ENCODE data around the gene LDB1.
A peak's percentile ranks its signal among the peaks of the same experiment; 100 is the strongest.

LDB1 gene

DNA sequence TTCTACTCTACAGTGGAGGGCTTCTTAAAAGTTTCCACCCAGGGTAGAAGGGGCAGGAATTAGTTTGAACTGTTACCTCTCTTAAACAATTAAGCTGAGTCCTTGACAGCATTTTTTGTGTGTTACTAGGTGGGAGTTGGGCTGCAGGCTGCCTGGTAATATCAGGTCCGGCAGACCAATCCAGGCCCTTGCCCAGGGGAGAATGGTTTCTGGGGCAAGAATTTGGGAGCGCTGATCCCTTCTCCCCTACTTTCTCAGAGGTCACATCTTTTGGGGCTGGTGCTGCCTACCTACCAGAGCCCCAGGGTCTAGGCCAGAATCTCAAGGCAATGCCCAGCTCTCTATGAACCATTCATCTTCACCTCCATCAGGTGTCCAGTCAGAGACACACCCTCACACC, 14.2 kb upstream of the LDB1 start:
- no peak for DNase-seq

DNA sequence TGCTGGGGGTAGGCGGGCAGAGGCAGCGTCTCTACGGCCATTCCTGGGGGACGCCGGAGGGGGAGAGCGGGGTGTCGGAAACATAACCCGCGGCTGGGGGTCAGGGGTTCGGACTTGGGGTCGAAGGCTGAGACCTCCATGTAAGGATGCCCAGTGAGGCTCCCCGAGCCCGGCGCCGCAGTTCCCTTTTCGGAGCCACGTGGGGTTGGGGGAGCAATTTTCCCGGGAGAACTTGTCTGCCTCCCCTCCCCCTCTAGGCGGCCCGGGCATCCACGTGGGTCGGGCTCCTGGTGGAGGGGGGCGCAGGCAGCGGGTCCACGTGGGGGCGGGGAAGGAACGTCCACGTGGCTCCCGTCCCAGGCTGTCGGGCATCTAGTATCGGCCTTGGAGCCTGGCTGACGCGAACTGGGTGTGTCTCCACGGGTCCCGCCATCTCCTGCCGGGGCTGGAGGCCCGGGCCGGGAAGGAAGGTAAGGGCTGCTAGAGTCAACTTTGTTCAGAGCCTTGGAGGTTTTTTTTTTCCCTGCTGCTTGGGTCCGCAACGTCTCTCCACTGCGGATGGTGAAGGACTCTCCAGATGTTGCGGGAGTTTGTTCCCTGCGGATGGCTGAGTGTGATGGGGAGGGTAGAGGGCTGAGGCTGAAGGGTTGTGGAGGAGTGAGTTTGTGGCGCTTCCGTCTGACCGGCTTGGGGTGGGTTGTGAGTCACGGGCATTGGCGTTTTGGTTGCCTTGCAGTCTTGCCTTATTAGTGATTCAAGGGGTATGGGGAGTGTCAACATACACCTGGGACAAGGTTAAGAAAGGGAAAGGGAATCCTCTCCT, 13.4 kb upstream of the LDB1 start:
- peak; percentile 84 for DNase-seq

DNA sequence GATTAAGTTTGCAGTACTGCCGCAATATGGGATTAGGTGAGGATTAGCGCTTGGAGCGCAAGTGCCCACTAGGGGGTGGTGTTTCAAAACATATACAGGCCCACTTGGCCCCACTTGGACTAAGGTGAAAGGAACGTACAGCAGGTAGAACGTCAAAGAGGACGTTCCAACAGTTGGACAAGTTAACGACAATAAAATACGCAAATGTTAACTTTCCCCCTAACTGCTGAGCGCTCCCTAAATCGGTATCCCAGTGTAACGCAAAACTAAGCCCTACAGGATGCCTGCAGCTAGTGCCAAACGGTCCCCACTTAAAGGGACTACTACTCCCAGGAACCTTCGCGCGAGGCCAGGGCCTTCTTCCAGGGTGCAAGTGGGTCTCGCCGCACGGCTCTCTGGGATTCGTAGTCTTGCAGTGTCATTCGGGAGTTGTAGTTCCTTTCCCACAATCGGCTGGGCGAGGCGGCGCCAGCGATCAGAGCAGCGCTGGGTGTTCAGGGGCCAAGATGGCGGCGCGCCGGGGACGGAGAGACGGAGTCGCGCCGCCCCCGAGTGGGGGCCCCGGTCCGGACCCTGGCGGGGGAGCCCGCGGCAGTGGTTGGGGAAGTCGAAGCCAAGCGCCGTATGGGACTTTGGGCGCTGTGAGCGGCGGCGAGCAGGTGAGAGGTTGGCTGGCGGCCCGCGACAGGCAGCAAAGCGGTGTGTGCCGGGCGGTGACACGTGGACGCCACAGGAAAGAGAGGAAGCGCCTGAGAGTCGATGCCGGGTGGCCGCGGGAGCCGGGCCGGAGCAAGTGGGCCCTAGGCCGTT, 12.6 kb upstream of the LDB1 start, which contains the start of gene PPRC1:
Gene PPRC1, plus strand, starts transcription at position 478 of the 810 bp plus-strand sequence. Its CDS starts 29 bp downstream, at position 507.
- DNase-seq: peak; percentile 99

DNA sequence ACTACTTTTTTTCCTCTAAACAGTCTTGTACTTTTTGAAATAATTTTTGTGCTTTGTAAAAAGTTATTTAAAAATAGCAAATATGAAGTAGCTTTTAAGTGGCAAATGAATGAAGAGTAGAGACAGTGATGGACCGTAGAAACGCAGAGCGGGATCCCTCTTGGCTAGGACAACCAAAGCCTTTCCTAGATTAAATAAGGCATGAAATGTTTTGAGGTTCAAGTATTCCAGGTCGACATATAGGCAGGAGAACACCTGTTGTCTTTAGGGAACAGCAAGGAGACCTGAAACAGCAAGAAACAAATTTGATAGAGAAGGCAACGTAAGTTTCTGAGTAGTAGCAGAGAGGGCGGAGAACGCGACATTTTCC, 12.0 kb upstream of the LDB1 start:
- no peak for DNase-seq

DNA sequence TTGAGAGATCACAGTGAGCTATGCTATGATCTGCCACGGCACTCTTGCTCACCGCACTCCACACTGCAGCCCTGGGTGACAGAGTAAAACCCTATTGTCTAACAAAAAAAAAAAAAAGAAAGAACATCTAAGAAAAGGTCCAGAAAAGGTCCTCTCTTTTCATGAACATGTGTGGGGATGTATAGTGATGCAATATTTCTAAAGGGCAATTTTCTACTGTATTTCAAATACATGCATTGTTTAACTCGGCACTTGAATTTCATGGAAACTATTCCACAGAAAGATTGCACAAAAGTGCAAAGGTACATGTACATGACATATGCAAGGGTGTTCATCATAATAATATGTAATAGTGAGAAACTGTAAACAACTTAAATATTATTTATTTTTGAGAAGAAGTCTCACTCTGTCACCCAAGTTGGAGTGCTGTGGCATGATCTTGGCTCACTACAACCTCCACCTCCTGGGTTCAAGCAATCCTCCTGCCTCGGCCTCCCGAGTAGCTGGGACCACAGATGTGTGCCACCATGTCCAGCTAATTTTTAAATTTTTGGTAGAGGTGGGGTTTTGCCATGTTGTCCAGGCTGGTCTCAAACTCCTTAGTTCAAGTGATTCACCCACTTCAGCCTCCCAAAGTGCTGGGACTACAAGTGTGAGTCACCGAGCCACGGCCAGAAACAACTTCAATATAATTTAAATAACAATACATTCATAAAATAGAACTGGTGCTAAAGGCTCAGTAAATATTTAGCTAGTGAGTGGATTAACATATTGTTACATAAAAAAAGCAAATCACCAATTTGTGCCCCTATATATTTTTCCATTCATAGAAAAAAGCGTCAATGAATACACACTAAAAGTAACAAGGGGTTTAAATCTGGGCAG, 11.4 kb upstream of the LDB1 start:
- peak; percentile 72 for DNase-seq

DNA sequence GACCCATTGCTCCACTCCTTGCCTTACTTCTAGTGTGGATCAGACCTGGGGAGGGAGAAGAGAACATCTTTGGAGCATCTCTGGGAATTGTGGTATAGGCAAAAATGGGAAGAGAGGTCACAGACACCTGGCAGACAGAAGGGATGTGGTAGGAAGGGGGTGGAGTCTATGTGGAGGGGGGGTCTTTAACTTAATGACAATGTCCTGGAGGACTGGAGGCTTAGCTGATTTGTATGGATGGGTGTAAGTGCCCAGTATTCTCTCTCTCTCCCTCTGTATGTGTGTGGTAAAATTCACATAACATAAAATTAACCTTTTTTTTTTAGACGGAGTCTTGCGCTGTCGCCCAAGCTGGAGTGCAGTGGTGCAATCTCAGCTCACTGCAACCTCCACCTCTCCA, 3.1 kb upstream of the LDB1 start:
- no peak for DNase-seq

DNA sequence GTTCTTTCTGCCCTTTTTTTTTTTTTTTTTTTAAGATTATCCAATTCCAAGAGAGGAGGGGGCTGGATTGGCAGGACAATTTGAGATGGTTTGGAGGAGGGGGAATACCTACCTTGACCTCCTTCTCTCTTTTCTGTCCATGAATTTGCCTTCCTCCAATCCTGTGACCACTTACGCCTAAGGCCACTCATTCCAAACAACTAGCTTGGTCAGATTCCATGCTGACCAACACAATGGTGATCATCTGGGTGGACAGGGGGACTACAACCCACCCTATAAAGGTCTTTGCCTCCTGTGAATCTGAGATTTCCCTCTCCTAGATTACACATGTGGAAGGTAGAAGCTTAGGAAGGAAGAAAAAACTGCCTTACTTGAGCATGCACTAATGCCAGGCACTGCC, 2.3 kb upstream of the LDB1 start:
- DNase-seq: no peak

DNA sequence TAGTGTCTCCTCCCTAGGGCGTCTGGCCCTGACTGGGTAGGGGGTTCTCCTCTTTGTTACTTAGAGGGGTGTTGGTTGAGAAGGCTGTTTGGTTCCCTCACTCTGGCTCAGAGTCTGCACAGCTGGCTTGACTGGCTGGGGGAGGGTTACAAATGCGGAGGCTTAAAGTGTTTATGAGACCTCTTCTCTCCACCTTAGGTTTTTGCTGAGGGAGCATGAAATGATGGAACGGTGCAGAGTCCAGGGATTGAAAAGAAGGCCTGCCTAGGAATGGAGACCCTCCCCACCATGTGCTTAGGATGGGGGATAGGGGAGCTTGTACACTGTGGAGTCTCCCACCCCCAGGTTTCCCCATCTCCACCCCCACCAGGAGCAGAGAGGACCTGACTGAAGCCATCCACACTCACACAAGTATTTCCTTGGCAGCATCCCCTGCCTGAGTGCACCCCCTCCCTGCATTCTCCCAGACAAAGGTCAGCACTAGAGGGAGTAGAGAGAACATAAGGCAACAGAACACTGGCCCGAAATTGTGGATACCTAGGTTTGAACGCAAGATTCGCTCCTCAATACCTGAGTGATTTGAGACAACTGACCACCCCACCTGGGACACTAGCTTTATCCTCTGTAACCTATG, 1.7 kb upstream of the LDB1 start:
- no peak for DNase-seq

DNA sequence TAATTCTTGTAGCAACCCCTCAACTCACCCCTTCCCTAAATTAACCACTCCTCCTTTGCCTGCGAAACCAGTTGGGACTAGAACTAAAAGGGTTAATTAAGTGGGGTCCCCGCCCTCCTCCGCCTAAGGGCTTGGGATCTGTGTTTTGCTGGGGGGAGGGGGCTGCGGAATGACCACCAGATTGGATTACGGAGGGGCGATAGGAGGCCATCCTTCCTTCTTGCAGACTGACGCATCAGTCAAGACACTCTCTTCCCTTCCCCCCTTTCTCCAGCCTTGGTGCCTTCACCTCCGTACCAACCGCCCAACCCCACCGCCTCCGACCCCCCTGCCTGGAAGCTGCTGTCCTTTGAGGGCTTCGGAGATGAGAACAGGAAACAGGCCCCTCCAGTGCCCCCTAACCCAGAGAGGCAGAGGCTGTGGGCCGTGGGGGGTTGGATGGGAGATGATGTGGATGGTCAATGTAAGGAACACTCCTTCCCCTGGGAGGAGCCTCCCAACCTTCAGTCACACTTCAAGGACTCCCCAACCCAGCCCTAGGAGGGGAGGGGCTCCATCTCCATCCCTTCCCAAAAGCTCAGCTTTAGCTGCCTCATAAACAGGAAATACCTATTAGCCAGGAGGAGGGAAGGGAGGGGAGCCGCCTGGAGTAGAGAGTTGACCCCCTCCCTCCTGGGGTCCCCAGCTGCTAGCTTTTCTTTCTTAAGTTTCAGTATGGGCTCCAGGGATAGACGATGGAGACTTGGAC, 997 bp upstream of the LDB1 start:
- peak; percentile 84 for DNase-seq

DNA sequence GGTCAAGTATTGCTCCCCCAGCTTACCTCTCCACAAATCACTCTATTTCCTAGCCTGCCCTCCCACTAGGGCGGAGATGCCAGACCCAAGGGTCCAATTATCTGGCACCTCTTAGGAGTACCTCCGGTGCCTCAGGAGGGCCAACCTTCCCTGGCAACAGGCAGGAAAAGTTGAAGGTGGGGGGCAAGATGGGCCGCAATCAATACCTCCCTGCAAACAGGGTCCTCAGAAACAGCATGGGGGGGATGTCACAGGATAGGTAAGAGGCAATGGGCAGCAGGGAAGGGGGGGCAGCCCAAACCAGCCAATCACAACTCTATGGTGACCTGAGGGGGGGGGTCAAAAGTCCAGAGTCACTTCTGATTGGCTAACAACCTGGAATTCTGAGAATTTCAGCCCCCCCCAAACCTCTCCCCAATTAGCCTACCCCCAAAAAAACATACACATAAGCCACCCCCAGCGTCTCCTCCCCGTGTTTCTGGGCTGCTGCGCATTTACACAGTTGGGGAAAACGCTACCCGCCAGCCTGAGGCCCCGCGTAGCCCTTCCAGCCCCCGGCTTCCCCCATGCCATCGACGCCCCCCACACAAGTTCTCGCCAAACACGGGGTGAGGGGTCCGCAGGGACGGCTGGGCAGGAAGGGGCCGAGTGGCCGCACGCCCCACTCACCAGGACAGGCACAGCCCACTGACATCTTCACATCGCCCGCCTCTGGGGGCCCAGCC, 589 bp downstream of the LDB1 start:
- peak; percentile 85 for DNase-seq

DNA sequence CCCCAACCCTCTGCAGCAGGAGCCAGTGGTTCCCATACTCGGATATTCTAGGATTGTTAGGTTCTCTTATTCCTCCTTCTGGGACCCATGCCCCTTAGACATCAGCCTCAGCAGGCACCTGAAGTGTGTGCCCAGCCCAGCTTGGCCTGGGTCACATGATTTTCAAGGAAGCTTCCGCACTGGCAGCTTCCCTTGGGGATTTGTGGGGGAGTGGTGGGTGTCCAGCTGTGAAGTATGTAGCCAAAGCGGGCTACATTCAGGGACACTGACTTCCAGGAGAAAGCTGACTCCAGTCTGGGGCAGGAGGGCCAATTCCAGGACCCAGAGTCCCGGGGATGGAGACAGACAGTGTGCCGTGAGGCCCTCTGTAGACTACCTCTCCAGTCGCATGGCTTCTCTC, 1.3 kb downstream of the LDB1 start:
- peak; percentile 37 for DNase-seq

DNA sequence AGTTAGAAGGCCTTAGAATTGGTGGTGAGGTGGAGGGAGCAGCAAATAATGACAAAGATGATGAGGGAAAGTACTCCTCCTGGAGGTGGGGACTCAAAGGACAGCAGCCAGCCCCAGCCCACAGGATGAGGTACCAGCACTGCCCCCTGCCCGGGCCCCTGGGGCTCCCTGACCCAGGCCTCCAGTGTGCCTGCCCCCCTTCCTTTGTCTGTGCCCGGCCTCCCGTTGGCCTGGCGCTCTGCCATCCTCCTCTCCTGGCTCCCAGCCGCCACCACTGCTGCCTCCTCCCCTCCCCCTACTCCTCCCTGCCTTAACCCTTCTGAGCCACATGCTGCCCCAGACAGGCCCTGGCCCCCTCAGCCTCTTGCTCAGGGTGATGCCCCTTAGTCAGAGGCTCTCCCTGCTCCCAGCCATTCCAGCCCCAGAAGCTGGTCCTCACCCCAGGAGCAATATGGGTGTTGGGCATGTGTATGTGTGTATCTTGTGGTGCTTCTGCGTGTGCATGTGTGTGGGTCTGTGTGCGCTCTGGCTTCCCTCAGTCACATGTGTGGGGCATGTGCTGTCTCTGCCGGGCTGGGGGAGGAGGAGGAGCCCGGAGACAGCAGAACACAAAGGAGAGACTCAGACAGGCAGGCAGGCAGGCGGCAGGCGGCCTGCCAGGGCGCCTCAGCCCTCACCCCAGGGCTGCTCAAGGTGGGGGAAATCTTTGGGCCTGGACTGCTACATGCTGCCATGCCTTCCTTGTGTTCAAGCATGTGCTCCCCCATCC, 2.6 kb downstream of the LDB1 start:
- DNase-seq: peak; percentile 77

DNA sequence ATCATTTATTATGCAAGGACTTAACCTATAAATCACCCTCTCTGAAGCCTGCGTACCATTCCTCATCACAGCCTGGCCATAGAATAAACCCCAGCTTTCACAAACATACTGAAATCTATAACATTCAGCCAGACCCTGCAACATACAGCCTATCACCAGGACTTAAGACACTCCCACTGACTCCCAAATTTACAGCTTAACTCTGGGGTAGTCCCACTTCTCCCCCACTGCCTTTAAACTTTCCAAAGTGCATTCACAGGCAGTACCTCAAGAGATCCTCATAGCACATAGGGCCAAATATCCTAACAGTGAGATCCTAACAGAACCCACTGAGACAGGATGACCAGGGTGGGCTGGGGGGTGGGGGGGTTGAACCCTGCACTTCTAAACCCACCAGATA, 3.5 kb downstream of the LDB1 start:
- no peak for DNase-seq

DNA sequence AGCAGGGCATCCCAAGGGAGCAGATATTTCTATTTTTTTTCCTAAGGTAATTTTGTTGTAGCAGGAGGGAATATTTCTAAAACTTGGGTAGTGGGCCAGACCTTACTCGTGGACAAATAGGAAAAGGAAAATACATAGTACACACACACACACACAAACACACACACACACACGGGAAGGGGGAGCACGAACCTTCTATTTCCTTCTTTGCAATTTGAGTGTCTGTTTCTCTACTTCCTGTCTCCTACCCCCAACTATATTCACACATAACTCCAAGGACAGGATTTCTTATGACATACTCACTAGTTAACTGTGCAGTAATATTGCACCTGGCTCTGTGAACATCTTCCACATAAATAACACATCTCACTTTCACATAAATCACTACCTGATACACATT, 4.4 kb downstream of the LDB1 start:
- DNase-seq: no peak

DNA sequence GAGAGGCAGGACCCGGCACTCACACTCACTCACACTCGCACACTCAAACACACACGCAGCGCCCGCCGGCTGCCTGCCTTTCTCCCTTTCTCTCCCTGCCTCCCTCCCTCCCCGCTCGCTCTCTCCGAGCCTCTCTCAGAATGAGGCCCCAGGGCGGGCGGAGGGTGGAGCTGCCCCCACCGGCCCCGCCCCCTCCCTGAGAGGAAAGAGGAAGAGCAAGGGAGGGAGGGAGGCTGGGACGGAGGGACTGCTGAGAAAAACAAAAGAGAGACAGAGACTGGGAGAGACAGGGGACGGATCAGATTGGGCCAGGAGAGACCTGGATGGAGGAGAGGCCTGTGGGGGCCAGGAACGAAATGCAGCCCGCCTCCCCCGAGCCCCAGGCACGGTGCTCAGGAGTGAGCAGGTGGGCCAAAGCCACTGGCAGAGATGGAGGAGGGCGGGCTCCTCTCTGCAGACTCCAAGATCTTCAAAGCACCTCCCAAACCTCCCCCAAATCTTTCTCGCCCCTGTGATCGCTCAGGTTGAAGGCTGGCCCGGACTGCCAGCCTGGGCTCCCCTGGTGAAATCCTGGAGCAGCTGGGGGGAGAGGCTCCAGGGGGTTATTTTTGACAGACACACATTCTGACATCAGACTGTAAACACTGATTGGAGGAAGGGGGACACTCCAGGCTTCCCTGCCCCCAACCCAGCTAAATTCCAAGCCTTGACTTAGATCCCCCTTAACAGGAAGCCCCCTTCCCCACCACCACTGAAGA, 5.1 kb downstream of the LDB1 start:
- DNase-seq: peak; percentile 89

DNA sequence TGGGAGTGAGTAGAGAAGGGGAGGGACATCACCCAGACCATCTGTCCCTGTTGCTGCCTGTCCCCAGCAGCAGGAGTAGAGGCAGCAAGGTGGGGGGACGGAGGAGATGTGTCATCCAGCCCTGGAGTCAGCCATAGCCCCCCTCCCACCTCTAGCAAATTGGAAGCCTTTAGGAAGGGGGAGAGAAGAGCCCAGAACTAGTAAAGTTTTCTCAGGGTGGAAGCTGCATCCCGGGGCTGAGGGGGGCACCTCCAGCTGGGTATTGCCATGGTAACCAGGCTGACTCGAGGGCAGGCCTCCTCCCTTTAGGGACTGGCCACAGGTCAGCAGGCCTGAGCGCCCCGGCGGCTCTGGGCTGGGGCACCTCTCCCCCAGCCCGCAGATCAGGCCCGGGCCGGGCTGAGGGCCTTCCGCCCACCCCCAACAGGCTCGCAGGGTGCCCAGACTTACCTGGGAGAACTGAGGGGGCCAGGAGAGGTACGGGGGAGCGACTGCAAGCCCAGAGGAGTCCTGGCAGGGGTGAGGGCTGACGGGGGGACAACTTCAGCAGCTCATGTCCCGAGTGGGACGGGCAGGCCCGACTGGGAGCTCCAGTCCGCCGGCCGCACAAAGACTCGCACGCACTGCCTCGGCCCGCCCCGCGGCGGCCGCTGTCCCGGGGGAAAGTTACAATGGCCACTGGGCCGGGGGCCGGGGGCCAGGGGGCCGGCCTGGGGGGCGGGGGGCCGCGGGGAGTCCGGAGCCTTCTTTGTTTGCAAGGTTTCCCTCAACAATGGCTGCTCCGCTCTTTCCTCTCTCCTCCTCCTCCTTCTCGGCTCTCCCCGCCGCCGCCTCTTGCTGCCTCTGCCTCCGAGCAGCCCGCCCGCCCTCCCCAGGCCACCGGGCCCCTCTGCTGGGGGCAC, 6.0 kb downstream of the LDB1 start:
- DNase-seq: peak; percentile 35

DNA sequence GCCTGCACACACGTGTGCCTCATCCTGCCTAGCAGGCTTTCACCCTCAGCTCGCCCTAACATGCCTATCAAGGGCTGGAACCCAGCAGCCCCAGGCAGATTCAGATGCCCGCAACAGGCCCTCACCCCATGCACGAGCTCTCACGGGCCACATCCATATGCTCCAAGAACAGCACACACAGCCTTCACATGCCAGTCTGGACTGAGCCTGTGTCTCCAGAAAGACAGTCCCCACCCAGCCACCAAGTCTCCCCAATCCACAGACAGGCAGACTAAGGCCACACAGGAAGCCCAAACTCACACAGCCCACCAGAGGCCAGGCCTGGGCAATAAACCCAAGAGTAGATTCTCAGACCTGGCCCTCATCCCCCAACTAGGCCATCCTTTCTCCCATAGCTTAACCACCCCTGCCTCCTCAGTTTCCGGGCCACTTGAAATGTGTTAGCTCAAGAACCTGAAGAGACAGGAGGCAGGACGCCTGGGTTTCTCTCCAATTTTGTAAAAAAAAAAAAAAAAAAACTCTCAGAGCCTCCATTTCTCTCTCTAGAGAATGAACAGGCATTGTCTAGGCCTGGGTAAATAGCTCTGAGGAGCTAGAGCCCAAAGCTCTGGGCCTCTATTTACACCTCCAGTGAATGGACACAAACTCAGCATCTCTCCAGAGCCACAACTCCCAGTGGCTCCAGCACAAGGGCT, 6.8 kb downstream of the LDB1 start:
- DNase-seq: no peak

Measured in EL (cell line).